Gastroesophageal sphincter (tissue), 3 donors: Measurements from ENCODE around the gene RXRA.

Experiments
- EP300 ChIP-seq: sonication (generic); formaldehyde crosslinking; IDR thresholded peaks from one replicate; pipeline ENCODE4 v1.6.1; 2017; ENCODE audit warnings: antibody characterized with exemption, mild to moderate bottlenecking
- POLR2A ChIP-seq, 2 donors: fragments of 450-650 bp; IDR thresholded peaks; one replicate each; pipeline ENCODE4 v1.6.1; 2017; ENCODE audit warnings: antibody characterized with exemption in 2 of 2, mild to moderate bottlenecking in 2 of 2, moderate library complexity in 1 of 2
- POLR2AphosphoS5 ChIP-seq: sonication (generic); formaldehyde crosslinking; IDR thresholded peaks from one replicate; pipeline ENCODE4 v1.6.1; 2017; ENCODE audit warnings: antibody characterized with exemption
- TF ChIP-seq, protein P1 (sequence below), 4 experiments: fragments of 200-600 bp in 2 of 4; fragments of 450-650 bp in 2 of 4; sonication (generic) in 1 of 4; IDR thresholded peaks; one replicate each; pipeline ENCODE4 v1.5.1; 2017 to 2019; ENCODE audit warnings: antibody characterized with exemption in 4 of 4, mild to moderate bottlenecking in 2 of 4, moderate library complexity in 2 of 4

DNA sequence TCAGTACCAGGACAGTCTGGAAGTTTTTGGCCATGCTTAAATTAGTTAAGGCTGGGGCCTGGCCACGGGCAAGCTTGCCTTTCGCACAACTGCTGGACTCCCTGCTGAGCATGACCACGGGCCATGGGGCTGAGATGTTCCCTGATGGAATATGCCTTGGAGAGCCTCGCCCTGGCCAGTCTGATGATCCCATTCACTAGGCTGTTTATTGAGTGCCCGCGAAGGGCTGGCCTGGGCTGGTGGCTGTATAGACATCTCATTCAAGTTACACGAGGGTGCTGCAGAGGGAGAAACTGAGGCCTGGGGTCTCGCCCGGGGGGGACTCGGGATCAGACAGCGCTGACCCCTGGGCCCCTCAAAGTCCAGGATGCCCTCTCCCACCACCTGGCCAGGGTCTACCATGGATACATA is 7.8 kb upstream of the RXRA start:
- TF ChIP-seq POLR2AphosphoS5 (no peak), POLR2A (IDR thresholded peaks at IDR 0.05) (no peak), EP300 (no peak)
- TF ChIP-seq, protein P1, sequence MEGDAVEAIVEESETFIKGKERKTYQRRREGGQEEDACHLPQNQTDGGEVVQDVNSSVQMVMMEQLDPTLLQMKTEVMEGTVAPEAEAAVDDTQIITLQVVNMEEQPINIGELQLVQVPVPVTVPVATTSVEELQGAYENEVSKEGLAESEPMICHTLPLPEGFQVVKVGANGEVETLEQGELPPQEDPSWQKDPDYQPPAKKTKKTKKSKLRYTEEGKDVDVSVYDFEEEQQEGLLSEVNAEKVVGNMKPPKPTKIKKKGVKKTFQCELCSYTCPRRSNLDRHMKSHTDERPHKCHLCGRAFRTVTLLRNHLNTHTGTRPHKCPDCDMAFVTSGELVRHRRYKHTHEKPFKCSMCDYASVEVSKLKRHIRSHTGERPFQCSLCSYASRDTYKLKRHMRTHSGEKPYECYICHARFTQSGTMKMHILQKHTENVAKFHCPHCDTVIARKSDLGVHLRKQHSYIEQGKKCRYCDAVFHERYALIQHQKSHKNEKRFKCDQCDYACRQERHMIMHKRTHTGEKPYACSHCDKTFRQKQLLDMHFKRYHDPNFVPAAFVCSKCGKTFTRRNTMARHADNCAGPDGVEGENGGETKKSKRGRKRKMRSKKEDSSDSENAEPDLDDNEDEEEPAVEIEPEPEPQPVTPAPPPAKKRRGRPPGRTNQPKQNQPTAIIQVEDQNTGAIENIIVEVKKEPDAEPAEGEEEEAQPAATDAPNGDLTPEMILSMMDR (IDR thresholded peaks at IDR 0.05), result no peak
